H1 (cell line): ENCODE results near the gene RANBP6.

Experiments used
- BRCA1 ChIP-seq: IDR thresholded peaks from 2 replicates; pipeline ENCODE4 v1.6.1; 2012; ENCODE audit warnings: low read depth, low read length, improper control_type of control experiment
- CREB1 ChIP-seq: IDR thresholded peaks from 2 replicates; pipeline ENCODE4 v1.6.1; 2012; ENCODE audit warnings: inconsistent platforms
- EP300 ChIP-seq, 2 experiments: IDR thresholded peaks; 1 replicate in 1 of 2; 2 replicates in 1 of 2; pipeline ENCODE4 v1.6.1; 2011 to 2012; ENCODE audit warnings: low read depth in 2 of 2, low read length in 2 of 2, mild to moderate bottlenecking in 2 of 2, borderline replicate concordance in 1 of 2, inconsistent platforms in 1 of 2, moderate library complexity in 1 of 2
- GABPA ChIP-seq: IDR thresholded peaks from 2 replicates; pipeline ENCODE4 v1.6.1; 2011; ENCODE audit warnings: mild to moderate bottlenecking, low read length, moderate library complexity, borderline replicate concordance; ENCODE audit not compliant: insufficient read depth
- KDM5A ChIP-seq: fragments of 200-600 bp; IDR thresholded peaks from 2 replicates; pipeline ENCODE4 v1.7.1; 2012; ENCODE audit warnings: mild to moderate bottlenecking, low read length, inconsistent platforms, mixed read lengths
- MAX ChIP-seq: IDR thresholded peaks from 2 replicates; pipeline ENCODE4 v1.6.1; 2012; ENCODE audit warnings: inconsistent platforms
- POLR2A ChIP-seq, 2 experiments: IDR thresholded peaks; 1 replicate in 1 of 2; 2 replicates in 1 of 2; pipeline ENCODE4 v1.6.1; 2011; ENCODE audit warnings: low read depth in 2 of 2, low read length in 2 of 2, mild to moderate bottlenecking in 2 of 2; ENCODE audit errors: control extremely low read depth in 1 of 2
- RXRA ChIP-seq: IDR thresholded peaks from 2 replicates; pipeline ENCODE4 v1.6.1; 2011; ENCODE audit warnings: low read depth, mild to moderate bottlenecking, low read length, moderate library complexity; ENCODE audit not compliant: insufficient read depth
- SP1 ChIP-seq: IDR thresholded peaks from 2 replicates; pipeline ENCODE4 v1.6.1; 2011; ENCODE audit warnings: low read depth, low read length
- SUZ12 ChIP-seq: fragments of 200-600 bp; sonication (generic); IDR thresholded peaks from 2 replicates; pipeline ENCODE4 v1.6.1; 2012; ENCODE audit warnings: mild to moderate bottlenecking, inconsistent platforms, low read length, moderate library complexity, mixed read lengths
- TAF1 ChIP-seq: IDR thresholded peaks from 2 replicates; pipeline ENCODE4 v1.6.1; 2011; ENCODE audit warnings: mild to moderate bottlenecking, low read depth, low read length
- TF ChIP-seq, protein P1 (sequence below), 3 experiments: IDR thresholded peaks; 1 replicate in 2 of 3; 2 replicates in 1 of 3; pipeline versions ENCODE4 v1.5.1 to v1.6.1; 2011; ENCODE audit warnings: low read length in 3 of 3, mild to moderate bottlenecking in 3 of 3, inconsistent platforms in 2 of 3, low read depth in 1 of 3, moderate library complexity in 1 of 3; ENCODE audit not compliant: insufficient read depth in 1 of 3; ENCODE audit errors: control extremely low read depth in 1 of 3

- TF ChIP-seq MAX (no peak), RXRA (no peak), POLR2A (IDR thresholded peaks at IDR 0.05; ENCODE audit: control extremely low read depth in 1 of 2, low read depth in 2 of 2, low read length in 2 of 2) (no peak), CREB1 (no peak), EP300 (IDR thresholded peaks at IDR 0.05; ENCODE audit: borderline replicate concordance in 1 of 2, low read depth in 2 of 2, low read length in 2 of 2) (no peak), SUZ12 (no peak), TAF1 (no peak), SP1 (no peak), KDM5A (no peak), BRCA1 (no peak), GABPA (no peak)
- TF ChIP-seq, protein P1, sequence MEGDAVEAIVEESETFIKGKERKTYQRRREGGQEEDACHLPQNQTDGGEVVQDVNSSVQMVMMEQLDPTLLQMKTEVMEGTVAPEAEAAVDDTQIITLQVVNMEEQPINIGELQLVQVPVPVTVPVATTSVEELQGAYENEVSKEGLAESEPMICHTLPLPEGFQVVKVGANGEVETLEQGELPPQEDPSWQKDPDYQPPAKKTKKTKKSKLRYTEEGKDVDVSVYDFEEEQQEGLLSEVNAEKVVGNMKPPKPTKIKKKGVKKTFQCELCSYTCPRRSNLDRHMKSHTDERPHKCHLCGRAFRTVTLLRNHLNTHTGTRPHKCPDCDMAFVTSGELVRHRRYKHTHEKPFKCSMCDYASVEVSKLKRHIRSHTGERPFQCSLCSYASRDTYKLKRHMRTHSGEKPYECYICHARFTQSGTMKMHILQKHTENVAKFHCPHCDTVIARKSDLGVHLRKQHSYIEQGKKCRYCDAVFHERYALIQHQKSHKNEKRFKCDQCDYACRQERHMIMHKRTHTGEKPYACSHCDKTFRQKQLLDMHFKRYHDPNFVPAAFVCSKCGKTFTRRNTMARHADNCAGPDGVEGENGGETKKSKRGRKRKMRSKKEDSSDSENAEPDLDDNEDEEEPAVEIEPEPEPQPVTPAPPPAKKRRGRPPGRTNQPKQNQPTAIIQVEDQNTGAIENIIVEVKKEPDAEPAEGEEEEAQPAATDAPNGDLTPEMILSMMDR (IDR thresholded peaks at IDR 0.05; ENCODE audit: control extremely low read depth in 1 of 3, insufficient read depth in 1 of 3, low read depth in 1 of 3, low read length in 3 of 3), result no peak
Measured at GRCh38 chr9:6000955-6001354, 14.5 kb downstream of the RANBP6 start.
